HG02943 (cell line): ENCODE data around the gene STXBP4.

Experiments used
- ATAC-seq: cut with Tn5 transposase; IDR thresholded peaks from one replicate; pipeline ENCODE4 v1.9.1; 2021; ENCODE audit warnings: mild to moderate bottlenecking, low read depth, moderate library complexity; ENCODE audit not compliant: unreplicated experiment

STXBP4 gene

DNA sequence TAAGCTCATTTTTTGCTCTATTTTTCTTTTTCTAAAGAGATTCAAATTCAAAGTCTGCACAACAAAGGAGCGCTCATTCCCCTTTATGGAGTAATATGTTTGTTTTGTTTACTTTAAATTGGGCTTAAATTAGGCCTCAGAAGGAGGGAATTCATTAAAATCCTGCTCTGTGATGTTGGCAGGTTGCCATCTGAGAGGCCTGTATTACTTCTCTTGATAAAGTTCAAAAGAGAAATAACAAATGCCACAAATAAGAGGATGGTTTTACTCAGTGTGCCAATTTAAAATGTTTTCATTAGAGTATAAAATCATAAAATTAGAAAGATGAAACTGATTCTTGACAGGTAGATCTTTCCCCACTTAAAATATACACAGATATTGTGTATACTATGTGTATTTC, 241.7 kb downstream of the STXBP4 start:
- no peak for ATAC-seq

DNA sequence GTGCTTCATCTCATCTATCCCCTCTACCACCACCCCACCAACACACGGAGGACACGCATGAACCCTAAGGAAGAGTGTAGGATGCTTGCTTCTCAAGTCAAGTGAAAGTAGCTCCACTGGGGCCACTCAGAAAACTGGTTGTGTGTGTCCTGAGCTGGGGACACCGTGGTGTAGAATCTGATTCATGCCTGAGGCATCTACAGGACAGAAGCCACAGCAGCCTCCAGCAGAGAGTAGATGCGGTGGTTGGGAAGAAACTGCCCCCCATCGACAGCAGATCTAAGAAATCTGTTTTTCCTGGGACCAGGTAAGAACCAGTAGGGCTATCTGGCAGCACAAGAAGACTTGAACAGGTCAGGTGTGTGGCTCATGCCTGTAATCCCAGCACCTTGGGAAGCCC, 244.3 kb downstream of the STXBP4 start:
- no peak for ATAC-seq

DNA sequence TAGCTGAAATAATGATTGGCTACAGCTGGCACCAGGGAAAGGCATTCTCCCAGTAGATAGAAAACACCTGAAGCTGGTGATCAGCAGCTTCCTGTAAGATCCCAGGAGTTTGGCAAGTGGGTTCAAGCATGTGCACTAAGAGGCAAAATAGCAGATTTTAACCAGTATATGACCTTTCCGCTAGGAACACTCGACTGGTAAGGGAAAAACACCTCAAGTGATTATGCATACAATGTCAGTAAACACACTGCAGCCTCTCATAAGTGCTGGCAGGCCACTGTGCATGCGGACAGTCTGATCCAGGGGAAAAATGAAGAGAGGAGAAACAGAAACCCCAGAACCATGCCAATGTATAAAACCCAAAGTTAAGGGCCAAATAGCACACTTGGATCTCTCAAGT, 247.1 kb downstream of the STXBP4 start:
- ATAC-seq: no peak

DNA sequence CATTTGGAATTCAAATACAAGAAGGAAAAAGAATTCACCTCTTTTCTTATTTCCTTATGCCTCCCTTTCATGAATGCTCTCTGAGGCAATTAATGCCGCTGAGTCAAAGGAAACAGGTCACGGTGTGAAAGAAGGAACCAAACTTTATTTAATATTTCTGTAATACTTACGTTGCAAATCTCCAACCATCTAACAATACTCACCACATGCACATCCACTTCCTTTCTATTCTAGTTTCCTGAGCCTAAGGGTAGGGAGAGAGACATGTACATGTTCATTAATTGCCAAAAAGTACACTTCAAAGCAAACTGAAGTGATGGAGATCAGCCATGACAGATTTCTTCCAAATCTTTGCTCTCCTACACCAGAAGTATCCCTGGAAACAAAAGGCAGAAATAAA, 248.3 kb downstream of the STXBP4 start:
- ATAC-seq: no peak

DNA sequence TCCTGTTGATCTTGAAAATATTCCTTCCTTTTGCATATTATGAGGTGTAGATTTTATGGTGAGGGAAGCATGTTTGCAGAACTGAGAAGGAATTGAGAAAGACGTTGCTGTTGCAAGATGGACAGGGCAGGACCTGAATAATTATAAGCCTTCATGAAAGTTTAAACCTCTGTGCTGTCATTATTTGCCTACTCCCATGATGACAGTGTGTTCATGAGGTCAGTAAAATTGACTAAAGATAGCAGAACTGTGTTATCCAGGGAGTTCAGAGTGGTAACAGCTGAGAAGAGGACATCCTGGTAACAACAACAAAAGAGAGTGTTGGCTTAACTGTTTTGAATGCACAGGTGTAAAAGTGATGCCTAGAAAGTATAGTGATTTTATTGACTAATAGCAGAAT, 250.9 kb downstream of the STXBP4 start:
- ATAC-seq: no peak

DNA sequence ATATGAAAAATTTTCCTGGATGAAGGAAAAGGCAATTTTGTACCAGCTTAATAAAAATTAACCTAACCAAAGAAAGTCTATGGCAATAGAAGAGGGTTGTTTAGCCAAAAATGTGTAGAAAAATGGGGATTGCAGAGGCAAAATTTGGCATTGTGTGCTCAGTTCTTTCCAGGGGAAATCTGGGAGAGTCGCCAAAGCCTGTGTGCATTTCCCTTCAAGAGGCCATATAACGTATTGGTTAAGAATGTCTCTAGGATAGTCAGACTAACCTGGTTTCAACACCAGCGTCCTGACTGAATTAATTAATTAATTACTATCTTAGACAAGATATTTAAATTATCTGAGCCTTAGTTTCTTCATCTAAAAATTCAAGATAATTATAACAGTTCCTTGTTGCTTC, 251.4 kb downstream of the STXBP4 start:
- no peak for ATAC-seq
